ENCODE results near the gene C2CD2.
"Not testable (repeated sequence)": the region's sequence is repeated elsewhere in the genome, so short reads cannot be mapped to it uniquely, and the experiment has no call there.

Gene C2CD2

DNA sequence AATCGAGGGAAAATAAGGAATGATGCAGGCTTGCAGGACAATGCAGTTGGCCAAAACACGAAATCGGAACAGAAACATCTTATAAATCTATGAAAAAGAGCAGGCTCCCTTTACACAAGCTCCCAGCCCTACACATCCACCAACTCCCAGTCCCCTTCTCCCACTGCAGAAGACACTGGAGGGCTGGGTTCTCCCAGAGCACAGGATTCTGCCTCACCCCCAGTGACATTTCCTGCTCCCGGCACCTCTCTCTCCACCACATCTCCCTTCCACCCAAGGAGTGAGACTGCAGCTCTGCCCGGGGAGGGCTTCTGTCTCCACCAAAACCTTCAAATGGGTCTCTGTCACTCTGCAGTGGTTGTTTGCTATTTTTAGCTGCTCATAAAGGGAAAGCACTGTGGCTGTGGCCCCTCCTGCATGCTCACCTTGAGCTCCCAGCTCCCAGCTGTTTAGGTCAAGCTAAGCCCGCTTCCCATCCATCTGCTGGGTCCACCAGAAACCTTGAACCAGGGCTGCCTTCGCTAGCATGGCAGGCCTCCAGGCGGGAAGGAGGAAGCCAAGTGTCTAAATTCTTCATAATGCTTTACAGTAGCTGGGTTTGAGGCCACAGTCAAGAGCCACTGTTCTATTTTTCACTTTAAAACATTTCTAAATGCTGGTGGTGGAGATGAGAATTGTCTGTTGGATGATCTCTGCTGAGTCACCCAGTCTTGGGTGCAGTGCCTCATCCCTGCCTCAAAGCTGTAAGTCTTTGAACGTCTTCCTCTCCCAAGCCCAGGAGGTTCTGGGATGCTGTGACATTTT, 3.3 kb upstream of the C2CD2 start:
- DNase-seq, result no peak

DNA sequence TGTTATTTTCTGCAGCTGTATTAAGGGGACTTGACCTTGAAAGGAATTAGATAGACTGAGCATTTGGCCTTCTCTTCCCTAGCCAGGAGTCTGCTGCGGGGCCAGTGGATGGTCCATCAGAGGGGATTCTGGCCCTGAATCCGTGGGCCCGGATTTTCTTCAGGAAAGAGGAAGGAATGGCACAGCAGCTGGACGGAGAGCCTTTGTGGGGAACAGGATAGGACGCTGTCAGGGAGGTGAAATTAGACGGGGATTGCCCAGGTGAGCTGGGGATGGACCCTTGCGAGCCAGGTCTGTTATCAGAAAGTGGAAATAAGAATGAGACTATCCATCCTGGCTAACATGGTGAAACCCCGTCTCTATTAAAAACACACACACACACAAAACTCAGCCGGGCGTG, 1.7 kb upstream of the C2CD2 start:
- no peak for DNase-seq

DNA sequence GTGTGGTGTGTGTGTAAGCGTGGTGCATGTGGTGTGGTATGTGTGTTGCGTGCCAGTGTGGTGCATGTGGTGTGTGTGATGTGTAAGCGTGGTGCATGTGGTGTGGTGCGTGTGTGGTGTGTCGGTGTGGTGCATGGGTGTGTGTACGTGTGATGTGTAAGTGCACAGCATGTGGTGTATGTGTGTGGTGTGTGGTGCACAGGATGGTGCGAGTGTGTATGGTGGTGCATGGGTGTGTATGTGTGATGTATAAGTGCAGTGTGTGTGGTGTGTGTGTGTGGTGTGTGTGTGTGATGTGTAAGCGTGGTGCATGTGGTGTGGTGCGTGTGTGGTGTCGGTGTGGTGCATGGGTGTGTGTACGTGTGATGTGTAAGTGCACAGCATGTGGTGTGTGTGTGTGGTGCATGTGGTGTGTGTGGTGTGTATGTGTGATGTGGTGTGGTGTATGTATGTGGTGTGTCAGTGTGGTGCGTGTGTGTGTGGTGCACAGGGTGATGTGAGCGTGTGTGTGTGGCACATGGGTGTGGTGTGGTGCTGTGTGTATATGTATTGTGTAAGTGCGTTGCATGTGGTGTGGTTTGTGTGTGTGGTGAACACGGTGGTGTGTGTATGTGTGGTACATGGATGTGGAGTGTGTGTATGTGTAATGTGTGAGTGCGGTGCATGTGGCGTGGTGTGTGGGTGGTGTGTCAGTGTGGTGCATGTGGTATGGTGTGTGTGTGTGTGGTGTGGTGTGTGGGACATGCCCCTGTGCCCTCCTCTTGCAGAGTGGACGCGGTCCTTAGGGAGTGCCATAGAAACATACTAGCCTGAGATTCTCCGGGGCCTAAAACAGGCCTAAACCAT, 1.1 kb upstream of the C2CD2 start:
- no peak for DNase-seq

DNA sequence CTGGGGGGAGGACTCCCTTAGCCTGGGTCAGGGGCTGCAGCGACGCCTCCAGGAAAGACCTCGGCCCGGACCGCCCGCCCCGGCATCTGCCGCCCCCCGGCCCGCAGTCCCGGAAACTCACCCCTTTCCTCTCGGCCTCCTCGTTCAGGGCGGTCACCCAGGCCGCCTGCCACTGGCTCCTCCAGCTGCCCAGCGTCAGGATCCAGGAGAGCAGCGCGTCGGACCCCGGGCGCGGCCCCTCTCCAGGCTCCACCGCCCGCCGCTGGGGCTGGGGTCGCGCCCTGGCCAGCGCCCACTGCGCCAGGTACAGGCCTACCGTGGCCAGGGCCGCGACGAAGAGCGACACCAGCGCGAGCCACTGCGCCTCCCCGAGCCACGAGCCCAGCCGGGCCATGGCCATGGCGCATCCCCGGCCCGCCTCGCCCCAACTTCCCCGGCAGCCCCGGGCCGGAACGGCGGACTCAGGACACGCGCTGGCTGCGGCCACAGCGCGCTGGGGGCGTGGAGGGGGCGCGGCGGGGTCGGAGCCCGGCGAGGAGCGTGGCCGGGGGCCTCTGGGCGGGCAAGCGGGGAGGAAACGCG, 478 bp downstream of the C2CD2 start:
- DNase-seq, result no peak

DNA sequence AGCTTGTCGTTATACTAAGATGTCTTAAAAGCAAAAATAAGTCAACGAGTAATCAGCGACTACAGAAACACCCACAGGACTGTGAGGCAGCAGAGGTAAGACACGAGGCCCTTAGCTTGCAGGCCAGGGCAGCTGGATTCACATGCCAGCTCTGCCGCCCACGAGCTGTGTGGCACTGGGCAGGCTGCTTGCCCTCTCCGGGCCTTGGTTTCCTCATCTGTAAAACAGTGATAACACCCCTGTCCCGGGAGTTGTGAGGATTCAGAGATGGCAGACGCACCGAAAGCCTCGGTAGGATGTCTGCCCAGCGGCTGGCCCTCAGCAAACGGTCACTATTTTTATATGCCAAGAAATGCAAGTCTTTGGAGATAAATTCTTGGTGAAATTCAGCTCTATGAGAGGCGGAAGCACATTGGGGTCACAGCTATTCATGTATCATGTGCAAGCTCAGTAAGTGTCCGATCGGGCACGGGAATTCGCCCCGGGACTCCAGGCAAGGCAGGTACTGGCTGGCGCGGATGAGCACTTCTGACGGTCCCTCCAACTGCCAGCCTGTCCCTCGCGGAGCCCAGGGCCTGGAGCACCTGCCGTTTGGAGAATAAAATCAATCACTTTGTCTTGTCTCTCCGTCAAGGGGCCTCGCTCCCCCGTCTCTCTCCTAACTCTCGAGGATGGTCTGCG, 1.1 kb downstream of the C2CD2 start:
- no peak for DNase-seq

DNA sequence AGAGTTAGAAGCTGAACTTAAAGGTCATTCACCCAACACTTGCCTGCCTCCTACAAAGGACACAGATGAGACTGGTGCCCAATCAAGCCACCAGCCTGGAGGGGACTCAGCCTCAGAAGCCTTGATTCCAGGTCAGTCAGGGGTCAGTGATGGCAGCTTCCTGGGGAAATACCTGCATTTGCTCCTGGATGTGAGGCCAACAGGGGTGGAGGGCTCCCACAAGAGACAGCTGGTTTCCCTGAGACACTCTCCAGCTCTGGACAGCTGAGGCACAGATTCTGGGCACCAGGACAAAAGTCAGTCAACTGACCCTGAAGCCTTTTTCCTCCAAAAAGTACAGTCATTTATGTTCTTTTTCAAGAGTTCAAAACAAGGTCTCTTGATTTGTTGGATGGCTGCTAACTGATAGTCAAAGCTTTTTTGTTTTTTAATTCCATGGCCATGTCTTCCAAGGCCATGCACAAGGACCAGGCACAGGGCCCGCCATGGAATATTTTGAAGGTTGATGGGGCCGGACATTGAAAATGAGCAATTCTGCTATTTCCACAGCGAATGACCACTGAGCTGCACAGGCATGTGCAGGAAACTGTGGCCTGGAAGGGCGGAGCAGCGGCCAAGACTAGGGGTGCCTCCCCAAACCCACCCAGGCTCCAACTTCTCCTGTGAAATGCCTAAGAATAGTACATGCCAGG, 1.8 kb downstream of the C2CD2 start:
- DNase-seq, result no peak

DNA sequence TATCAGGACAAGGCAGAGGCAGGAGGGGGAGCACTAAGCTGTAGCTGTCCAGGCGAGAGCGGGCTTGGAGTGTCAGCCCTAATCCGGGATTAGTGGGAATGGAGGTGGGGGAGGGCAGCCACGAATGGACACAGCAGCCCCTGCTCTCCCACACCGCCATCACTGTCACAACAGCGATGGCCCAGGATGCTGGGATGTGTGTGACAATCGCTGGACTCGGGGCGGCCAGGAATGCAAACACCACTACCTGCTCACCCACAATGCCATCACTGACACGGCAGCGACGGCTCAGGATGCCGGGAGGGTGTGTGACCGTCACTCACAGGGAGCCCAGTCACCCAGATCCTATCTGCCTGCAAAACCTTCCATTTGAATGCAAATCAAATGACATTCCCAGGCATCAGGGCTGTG, 2.9 kb downstream of the C2CD2 start:
- no peak for DNase-seq

DNA sequence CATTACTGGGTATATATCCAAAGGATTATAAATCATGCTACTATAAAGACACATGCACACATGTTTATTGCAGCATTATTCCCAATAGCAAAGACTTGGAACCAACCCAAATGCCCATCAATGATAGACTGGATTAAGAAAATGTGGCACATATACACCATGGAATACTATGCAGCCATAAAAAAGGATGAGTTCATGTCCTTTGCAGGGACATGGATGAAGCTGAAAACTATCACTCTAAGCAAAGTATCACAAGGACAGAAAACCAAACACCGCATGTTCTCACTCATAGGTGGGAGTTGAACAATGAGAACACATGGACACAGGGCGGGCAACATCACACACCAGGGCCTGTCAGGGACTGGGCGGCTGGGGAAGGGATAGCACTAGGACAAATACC, 4.2 kb downstream of the C2CD2 start:
- not testable (repeated sequence) for DNase-seq

DNA sequence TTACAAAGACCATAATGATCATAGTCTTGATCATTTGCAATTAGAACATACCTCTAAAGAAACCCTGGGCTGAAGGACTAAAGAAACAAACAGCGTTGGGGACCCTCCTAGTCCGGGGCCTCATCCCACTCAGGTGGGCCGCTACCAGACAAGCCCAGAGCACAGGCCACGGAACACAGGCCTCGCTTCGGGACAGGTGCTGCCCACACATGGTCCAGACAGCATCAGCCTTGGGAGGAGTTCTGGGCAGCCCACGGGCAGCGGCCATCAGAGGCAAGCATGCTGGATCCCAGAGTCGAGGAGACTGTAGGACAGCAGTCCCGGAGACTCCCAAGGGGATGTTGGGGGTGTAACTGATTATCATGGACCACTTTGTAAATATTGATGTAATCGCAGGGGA, 4.9 kb downstream of the C2CD2 start:
- no peak for DNase-seq

DNA sequence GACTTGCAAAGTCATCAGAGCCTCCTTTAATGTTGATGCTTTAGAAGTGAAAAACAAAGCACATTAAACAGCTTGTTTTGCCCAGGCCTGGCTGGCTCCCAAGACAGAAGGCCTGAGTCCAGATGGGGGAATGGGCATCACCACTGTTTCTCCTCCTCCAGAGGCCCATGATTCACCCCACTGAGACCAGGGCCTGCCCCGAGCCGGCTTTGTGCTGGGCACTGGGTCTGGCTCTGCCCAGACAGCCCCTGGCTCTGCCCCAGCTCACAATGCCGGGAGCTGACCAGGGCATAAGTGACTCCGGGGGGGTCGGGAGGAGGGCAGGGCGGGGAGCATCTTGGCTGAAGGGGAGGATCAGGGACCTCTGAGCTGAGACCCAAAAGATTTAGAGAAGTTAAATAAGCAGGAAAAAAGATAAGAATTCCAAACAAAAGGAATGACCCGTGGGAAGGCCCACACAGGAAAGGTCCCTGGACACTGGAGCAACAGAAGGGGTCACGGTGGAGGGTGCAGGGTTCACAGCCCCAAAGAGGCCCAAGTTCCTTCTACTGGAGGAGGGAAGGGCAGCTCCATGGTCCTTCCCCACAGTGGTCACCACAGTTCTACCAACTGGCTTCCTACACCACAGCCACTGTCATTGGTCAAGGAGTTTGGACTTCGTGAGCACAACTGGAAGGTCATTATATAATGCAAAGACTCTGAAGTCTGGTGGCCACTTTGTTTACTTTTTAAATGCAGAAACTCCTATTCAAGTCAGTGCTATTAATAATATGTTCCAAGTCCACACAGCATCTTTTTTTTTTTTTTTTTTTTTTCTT, 5.5 kb downstream of the C2CD2 start:
- DNase-seq, result no peak

DNA sequence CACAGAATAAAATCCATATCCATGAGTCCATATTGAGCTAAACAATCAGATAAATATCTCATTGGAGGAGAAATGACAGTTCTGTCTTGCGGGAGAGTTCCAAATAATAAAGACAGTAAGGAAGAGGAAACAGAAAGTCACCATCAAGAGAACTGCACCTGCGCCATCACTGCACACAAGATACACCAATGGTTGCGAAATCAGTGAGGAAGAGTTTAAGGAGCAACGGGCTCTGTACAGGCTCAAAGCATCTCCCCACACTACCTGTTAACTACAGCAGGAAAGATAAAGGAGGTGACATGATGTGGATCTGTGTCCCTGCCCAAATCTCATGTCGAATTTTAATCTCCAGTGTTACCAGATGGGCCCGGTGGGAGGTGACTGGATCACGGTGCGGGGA, 7.8 kb downstream of the C2CD2 start:
- no peak for DNase-seq

DNA sequence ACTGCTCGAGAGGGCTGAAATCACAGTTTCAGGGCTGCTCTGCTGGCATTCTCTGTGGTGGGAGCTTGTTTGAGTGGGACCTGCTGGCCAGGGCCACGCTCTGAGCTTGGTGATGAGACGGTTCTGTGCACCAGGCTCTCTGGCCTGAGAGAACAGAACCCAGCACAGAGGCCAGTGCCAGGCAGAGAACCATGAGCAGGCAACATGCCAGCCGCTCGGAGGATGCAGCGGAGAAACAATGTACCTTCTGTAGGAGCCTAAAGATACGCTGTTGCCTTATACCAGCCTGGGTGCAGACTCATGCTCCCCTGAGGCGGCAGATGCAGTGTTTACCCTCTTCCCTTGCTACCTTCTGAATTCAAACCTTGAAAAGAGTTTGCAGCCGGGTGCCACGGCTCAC, 10.0 kb downstream of the C2CD2 start:
- DNase-seq, result no peak

DNA sequence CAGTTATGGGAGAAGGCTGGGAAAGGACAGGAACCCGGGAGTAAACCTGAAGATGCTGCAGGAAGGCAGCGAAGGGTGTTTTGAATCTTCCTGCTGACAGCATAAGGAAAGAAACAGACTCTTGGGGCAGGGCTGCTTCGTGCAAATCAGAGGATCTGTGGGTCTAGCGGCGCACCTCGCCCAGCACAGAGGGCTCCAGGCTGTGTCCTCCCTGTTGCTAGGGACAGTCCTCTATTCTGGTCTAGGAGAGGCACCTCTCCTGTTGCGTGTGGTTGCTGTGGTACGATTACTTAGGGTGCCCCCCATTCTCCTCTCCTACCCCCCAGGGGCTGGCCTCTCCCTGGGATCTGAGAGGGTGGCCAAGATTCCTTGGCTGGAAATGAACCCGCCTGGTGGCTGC, 11.4 kb downstream of the C2CD2 start:
- no peak for DNase-seq

DNA sequence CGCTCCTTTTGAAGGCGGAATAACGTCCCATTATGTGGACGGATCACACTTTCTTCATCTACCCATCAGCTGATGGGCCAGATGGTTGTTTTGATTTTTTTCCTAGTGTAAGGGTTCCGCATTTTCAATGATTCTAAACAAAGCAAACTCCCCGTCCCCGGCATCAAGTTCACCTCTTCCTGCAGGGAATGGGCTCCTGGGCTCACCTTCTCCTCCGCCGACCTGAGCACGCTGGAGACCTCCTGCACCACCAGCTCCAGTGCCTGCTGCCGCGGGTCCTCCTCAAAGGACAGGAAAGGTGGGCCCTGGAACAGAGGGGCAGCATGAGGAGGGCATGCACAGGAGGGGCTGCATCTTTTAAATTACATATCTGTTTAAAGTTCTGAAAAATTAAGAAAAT, 11.9 kb downstream of the C2CD2 start:
- DNase-seq, result no peak

DNA sequence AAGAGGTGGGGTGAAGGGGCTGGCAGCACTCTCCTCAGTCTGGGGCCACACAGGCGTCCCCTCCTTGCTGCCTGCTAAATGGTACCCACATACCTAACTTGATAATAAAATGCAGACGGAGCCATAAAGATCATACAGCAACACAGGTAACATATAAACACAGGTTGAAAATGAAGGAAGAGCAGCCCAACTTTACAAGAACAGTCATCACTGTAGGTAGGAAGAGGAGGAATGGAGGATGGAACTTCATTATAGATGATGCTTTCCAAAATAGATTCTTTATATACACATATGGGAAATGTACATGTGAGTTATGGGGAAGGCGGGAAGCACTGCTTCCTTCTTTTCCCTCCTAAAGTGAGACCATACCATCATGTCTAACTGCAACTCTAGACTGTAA, 13.4 kb downstream of the C2CD2 start:
- DNase-seq, result no peak

DNA sequence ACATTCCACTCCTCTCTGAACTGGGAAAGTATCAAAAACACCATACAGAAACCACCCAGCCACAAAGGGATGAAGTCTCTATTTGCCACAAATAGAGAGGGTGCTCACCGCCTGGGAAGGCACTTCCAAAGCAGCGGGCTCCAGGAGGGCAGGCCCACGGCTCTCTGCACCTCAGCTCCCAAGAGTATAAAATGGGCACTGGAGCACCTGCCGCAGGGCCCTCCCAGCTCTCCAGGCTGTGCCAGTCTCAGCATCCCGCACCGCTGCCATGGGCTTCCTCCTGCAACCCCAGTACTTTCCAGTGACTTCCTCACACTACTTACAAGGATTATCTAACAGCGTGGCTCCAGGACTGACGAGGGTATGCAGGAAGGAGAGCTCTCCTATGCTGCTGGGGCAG, 14.4 kb downstream of the C2CD2 start:
- no peak for DNase-seq

DNA sequence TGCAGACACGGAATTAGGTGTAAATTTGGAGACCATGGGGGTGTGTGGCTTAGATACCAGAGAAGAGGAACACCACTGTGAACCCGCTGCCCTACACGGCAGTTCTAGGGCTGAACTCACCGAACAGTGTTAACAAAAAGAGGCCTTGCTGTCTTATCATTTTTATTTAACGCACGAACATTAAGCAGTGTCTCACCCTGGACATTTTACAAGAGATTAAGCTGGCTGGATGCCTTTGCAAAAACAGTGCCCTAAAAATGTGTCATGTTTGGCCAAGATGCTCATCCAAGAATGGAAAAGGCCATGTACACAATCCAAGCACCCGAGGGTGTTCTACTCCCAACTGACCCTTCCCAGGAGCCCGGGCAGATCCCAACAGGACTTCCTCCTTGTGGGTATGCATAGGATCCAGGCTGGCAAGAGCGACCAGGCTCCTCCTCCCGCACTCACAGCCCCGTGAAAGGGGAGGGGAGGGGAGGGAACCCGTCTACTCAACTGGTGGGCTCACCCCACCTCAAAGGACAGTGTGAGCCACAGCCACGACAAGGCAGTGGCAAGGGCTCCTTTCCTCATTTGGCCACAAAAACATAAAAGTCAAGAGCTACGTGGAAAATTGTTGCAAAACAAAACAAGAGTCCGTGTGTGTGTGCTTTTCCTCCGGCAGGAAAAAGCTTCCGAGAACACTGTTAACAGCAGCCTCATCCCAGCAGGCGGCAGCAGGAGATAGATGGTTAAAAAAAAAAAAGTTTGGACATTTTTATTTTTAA, 20.3 kb downstream of the C2CD2 start:
- DNase-seq, result no peak

DNA sequence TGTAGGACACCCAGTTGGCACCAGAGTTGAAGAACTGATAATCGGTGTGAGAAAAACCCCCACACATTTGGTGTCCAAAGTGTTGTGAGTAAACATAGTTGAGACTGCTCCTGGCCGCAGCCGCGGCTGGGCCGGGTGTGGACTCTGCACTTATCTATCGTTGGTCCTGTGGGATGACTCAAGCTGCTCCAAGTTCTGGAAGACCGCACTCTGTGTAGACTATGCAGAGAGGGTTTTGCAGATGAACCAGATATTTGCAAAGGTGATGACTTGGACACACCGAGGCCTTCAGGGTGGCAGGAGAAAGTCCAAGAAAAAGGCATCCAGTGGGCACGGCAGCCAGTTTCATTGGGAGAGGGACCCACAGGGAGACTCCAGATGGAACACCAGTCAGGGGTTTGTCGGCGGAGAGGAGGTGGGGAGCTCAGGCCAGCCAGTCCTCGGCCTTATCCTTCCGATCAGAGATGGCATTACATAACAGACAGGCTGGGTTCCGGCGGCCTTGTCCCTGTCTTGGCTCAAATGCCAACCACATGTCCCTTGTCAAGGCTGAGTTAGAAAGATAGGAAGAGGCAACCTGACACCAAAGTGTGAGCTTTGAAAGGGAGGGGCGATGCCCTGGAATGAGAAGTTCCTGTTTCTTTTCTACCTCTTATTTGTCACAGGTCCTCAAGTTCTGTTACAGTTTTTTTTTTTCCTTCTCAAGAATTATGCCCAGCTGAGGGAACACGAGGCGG, 21.1 kb downstream of the C2CD2 start:
- DNase-seq, result no peak

DNA sequence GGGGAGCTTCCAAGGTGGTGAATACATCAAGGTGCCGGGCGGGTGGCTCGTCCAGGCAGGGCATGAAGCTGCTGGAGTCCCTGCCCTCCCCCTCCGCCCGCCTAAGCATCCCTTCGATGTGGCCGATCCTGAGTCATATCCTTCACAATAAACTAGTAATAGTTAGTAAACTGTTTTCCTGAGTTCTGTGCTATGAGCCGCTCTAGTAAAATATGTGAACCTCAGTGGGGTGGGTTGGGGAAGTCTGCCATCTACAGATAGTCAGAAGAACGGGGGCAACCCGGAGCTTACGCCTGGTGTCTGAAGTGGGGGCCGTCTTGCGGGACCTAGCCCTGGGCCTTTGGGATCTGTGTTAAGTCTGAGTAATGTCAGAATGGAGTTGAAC, 21.6 kb downstream of the C2CD2 start:
- no peak for DNase-seq

DNA sequence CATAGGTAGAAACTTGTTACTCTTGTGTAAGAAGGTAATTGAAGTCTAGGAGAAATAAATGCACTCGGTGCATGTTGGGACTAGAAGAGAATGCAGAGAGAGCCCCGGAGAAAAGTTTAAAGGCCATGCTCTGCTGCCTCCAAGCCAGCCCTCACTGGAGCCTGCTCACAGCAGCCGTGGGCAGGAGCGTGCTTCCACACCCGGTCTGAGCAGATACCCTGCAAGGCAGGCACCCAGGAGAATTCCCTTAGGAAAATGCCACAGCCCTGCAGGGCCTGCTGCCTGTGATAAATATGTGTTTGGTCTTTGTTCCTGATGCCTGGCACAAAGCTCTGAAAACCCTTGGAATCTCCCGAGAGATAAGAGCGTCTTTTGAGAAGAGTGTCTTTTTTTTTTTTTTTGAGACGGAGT, 22.8 kb downstream of the C2CD2 start:
- no peak for DNase-seq

All from NCI-H2029 treated with DMSO at 0.1 percent for 48 hours (cell line).